SH-SY5Y (cell line): ENCODE measurements around the gene CRYBA2.

Source experiments
- GATA2 ChIP-seq: IDR thresholded peaks from 2 replicates; pipeline ENCODE4 v1.6.1; 2011; ENCODE audit warnings: mild to moderate bottlenecking, low read depth, low read length
- GATA3 ChIP-seq: IDR thresholded peaks from 2 replicates; pipeline ENCODE4 v1.6.1; 2011; ENCODE audit warnings: low read depth, mild to moderate bottlenecking, low read length, moderate library complexity

Gene CRYBA2

DNA sequence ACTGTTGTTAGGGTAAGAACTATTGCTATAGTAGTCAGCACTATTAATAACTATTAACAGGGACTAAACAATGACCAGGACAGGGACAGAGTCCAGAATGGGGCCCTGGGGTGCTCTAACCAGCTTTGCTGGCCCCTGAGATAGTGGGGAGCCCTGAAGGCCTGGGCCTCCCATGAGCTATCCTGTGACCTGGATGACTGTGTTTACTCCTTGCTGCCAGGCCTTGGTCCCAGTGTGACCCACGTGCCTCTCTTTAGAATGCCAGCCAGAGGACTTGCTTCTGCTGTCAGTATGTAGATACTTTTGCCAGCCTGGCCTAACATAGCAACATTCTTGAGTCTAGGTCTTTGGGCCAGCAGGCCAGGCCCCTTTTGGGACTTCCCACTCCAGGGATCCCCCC, 22.3 kb downstream of the CRYBA2 start:
- TF ChIP-seq GATA3 = no peak
- no peak for TF ChIP-seq GATA2

DNA sequence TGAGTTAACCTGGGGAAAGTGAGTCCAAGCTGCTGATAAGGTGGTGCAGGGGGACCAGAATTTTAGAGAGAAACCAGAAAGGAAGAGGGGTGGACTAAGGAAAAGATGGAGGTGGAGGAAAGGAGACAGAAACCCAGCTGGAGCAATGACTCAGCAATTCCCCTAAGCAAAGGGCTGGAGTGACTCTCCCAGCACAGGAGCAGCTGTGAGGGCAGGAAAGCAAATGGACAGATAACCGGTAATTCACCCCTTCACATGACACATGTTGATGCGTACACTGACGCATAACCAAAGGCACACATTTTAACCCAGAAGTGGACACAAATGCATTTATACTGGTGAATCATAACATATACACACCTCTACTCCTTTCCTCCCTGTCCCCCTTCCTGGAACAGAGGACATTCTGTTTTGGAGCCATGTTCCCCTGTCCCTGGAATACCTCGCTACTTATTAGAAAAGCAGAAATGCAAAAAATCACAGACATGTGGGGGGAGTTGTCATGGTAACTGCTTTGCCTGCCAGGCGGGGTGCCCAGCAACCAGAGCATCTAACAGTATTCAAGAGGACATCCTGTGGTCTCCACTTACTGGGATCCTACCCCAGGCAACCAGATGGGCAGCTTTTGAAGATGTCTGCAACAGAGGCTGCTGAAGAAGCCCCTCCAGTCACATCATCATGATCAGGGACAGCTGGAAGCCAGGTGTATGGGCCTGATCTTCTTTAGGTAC, 29.0 kb downstream of the CRYBA2 start:
- no peak; the same call in 1 of the 2 replicates for TF ChIP-seq GATA2

DNA sequence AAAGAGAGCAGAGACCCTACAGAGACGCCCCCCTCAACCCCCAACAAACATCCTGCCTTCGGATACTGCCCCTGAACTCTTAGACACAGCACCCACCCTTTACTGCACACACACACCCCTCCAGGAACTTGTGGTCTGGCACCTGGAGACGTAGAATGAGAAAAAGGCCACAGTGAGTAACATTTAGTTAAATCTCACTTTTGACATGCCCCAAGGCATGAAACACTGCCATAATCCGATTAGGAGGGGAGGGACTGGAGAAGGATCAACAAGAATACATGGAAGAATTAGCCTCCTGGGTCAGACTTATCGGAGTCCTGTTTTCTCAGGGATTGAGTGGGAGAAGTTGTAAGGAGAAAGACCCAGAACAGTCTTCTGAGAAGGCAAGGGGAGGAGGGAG, 29.6 kb downstream of the CRYBA2 start:
- TF ChIP-seq GATA3 (no peak), GATA2 (no peak)

DNA sequence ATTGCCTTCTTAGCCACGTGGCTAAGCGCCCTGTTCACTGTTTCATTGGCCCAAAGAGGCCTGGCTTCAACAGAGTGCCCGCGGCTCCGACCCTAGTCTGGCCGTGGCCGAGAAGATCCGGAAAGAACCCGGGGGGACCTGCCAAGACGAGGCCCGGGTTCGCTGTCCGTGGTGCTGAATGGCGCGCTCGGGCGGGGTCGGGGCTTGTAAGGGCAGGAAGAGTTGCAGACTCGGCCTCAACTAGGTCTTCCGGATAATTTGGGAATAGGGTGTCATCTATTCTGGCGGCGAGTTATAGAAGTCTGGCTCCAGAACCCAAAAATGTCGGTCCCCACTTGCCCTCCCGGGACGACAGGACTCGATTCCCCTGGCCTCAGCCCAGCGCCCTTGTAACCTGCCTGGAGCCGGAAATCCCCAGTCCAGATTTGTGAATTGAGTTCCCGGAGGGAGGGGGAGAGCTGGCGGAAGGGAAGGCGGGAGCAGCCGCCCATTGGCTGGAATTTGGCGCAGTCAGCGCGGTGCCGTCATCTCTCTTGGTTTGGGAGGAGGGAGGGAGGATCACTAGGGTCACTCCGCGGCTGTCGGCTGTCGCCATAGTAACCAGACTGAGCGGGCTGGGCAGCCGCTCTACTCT, 30.2 kb downstream of the CRYBA2 start:
- no peak for TF ChIP-seq GATA3
- no peak for TF ChIP-seq GATA2

DNA sequence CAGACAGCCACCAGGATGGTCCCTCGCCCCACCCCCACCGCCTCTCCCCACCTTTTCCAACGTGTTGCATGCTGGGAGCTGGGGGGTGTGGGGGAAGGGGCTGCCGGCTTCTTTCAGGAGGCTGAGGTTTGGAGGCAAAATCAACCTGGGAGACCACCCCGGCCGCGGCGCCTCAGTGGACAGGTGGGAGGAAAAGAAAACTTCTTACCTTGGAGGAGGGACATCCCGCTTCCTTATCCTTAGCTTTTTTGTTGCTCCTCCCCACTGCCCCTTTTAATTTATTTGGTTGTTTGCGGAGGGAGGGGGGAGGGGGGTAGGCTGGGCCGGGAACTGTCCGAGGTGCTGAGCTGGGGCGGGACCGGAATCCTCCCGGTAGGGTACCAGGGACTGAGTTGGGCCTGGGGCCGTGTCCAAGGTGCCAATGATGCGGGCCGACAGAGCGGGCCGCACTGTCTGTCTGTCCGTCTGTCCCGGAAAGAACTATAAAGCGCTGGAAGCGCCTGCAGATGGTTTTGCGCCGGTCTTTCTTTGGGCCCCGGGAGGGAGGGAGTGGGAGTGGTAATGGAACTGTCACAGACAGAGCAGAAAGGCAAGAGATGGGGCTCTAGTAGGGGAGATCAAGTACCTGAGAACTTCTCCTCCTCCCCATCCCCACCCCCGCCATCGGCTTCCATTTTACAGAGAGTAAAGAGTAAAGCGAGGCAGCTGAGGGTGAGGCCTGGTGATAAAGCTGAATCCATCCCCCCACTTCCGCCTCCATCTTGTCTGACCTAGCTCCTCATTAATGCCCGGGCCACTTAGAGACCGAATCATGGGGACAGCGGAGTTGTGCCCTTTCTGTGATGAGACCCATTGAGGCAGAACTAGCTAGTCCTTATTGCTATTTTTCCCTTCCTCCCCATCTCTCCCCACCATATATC, 31.3 kb downstream of the CRYBA2 start:
- TF ChIP-seq GATA3 (no peak), GATA2 (no peak)

DNA sequence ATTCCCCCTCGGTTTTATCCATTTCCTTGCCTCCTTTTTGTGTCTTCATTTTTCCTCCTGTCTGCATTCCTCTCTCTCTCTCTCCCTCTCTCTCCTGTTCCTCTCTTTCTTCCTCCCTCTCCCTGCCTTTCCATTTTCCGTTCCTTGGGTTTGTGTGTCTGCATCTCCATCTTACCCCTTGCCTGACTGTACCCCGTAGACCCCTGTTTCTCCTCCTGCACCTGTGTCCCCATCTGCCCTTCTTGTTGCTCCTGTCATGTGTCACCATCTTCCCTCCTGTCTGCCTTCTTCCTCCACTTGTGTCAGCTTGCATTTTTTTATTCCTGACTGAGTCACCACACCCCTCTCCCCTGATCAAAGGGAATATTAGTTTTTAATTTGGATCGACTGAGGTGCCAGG, 32.0 kb downstream of the CRYBA2 start:
- TF ChIP-seq GATA2 (no peak), GATA3 (no peak)

DNA sequence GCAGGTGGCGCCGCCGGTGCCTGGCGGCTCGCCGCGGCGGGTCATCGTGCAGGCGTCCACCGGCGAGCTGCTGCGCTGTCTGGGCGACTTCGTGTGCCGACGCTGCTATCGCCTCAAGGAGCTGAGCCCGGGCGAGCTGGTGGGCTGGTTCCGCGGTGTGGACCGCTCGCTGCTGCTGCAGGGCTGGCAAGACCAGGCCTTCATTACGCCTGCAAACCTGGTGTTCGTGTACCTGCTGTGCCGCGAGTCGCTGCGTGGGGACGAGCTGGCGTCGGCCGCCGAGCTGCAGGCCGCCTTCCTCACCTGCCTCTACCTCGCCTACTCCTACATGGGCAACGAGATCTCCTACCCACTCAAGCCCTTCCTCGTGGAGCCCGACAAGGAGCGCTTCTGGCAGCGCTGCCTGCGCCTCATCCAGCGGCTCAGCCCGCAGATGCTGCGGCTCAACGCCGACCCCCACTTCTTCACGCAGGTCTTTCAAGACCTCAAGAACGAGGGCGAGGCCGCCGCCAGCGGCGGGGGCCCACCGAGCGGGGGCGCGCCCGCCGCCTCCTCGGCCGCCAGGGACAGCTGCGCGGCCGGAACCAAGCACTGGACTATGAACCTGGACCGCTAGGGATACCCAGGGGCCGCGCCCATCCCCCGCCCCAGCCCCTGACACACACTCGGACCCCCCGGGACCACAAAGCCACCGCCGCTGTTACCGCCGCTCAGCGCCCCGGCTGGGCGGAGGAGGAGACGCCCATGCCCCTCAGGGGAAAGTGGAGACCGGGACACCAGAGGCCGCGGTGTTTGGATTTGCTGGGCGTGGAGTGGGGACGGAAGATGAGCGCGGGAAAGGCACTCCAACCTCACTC, 32.7 kb downstream of the CRYBA2 start:
- TF ChIP-seq GATA3 = no peak
- no peak for TF ChIP-seq GATA2

DNA sequence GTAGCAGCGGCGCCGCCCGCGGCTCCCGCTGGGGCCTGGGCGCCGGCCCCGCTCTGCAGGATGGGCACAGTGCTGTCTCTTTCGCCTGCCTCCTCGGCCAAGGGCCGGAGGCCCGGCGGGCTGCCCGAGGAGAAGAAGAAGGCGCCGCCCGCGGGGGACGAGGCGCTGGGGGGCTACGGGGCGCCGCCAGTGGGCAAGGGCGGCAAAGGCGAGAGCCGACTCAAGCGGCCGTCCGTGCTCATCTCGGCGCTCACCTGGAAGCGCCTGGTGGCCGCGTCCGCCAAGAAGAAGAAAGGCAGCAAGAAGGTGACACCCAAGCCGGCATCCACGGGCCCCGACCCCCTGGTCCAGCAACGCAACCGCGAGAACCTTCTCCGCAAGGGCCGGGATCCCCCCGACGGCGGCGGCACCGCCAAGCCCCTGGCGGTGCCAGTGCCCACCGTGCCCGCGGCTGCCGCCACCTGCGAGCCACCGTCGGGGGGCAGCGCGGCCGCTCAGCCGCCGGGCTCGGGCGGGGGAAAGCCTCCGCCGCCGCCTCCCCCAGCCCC, 33.4 kb downstream of the CRYBA2 start:
- no peak for TF ChIP-seq GATA2

DNA sequence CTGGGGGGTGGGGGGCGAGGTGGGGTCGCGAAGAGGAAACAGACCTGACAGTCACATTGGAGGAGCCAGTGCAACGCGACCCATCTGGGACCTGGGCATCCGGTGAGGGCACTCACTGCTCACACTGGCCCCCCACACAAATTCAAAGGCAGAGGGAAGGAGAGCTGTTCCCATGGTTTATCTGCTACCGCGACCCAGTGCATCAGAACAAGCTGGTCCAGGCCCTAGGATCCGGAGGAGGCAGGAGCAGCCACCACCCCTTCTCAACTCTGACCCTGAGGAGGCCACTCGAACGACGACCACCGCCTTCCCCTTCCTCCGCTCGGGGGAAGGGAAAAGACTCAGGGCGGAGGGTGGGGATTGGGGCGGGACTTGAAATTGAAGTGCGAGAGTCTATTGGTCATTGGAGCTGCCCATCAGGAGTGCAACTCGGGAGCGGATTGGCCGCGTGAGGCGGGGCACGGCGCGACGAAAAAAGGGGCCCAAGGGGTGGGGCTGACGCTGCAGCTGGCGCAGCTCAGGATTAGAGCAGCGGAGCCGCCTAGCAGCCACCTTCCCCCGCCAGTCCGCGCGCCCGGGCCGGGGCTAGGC, 34.0 kb downstream of the CRYBA2 start, which contains the start of gene CDK5R2:
Gene CDK5R2 (plus strand): TSS at position 526 of the 591 bp plus-strand sequence. CDS start 155 bp downstream, outside the sequence.
- TF ChIP-seq GATA3 (no peak), GATA2 (no peak)

DNA sequence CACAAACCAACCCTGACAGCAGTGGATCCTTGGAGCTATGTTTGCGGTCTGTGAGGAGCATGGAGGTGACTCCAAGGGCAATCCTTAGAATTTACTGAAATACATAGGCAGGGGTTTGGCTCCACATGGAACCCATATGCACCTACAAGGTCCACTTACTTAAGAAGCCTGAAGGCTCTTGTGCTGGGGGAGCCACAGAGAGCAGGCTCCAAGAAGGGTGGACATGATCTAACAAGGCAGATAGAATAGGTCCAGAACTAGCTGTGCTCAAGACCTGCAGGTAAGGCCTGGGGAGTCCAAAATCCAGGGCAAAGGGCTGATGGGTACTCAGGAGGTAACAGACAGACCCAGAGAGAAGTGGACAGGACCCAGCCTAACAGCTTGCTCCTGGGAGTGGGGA, 34.9 kb downstream of the CRYBA2 start:
- TF ChIP-seq GATA2 = no peak
- no peak for TF ChIP-seq GATA3

DNA sequence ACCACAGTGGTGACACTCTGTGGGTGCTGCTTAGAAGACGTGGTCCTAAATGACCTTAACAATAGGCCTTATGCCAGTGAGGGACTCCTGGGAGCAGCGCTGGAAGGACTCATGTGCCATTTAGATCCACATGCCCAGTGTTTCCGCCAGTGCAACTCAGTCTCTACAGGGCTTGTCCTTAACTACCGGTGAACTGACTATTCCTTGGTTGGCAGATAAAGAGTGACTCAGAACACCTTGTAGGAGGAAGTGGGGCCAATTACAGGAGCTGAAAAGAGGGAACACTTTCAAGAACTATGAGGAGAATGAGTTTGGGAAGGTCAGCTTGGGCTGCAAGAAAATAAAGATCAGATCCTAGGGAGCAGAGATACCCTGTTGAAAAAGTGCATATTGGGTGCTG, 35.6 kb downstream of the CRYBA2 start:
- TF ChIP-seq GATA3 (no peak), GATA2 (no peak)

DNA sequence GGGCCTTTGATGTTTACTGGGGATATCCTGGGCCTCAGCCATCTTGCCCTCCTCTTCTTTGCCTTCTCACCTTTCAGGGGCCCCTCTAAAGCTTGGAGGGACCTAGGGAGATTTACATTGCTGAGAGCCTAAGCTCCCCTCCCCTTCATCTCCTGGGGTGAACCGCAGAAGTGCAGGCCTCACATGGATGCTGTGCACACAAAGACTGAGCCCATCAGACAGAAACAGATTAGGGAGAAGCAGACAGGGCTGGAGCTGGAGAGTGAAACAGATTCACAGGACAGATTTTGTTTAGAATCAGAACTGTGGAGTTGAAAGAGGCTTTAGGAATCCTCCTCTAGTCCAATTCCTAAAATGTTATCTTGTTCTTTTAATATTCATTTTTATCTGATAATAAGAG, 37.2 kb downstream of the CRYBA2 start:
- TF ChIP-seq GATA2 (no peak), GATA3 (no peak)

DNA sequence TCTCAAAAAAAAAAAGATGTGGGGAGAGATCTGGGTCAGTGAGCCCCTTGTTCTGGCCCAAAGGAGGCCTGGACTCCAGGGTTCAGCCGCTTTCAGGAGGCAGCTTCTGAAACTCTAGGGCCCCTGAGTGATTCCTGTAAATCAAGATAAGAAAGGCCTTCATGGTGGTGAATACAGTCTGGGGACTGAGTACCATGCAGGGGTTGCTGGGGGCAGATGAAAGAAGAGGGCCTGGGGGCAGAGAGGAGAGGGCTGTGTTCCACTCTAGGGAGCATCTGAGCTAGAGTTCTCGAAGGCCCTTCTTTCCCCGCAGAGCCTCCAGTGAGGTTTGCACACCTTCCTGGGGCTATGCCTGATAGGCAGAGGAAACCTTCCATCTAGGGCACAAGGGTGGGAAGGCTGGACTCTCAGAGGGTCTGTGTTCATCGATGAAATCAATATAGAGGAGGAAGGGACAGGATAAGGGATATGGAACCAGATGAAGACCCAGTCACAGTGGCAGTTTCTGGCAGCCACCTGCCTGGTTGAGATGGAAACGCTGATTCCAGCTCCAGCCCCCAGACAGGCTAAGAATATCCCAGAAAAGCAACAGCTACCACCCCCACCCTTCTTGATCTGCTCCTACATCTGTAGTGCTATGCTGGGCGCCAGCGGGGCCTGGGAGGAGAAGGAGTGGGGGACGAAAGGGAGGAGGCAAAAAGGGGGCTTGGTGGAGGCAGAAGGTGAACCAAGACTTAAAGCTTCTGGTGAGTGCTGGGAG, 38.5 kb downstream of the CRYBA2 start:
- TF ChIP-seq GATA2 (peak; percentile 32; the same call in 1 of the 2 replicates), GATA3 (no peak)
